K562 (cell line): ENCODE measurements around the gene USP5. TPM values are rescaled to one million over a fixed set of nuclear protein-coding genes. Genes with fewer than 3 reads are reported as not detected.
A peak's percentile ranks its signal among the peaks of the same experiment; 100 is the strongest.

ENCODE experiments used
- BRF1 ChIP-seq: IDR thresholded peaks from 3 replicates; pipeline ENCODE4 v1.6.1; 2011; ENCODE audit warnings: borderline replicate concordance, mild to moderate bottlenecking; ENCODE audit not compliant: insufficient read length; ENCODE audit errors: extremely low read depth
- FOXM1 ChIP-seq, 2 experiments: fragments of 450-650 bp in 1 of 2; sonication (generic) in 1 of 2; formaldehyde crosslinking in 1 of 2; IDR thresholded peaks; 2 replicates each; pipeline versions ENCODE4 v1.6.1 to v1.9.0; 2017 to 2022; ENCODE audit warnings: low read depth in 2 of 2, mild to moderate bottlenecking in 2 of 2, missing genetic modification reagents in 1 of 2, moderate library complexity in 1 of 2
- GATAD2B ChIP-seq: fragments of 450-650 bp; IDR thresholded peaks from 2 replicates; pipeline ENCODE4 v1.6.1; 2017; ENCODE audit warnings: mild to moderate bottlenecking, borderline replicate concordance
- GTF2A2 ChIP-seq: IDR thresholded peaks from 2 replicates; pipeline ENCODE4 v1.6.1; 2016; ENCODE audit warnings: mild to moderate bottlenecking, missing genetic modification characterization, missing compliant biosample characterization
- ID3 ChIP-seq, 2 experiments: fragments of 250-450 bp in 1 of 2; fragments of 450-650 bp in 1 of 2; sonication (Bioruptor Pico) in 1 of 2; IDR thresholded peaks; 2 replicates each; pipeline versions ENCODE4 v1.6.1 to v1.8.0; 2016 to 2021; ENCODE audit warnings: mild to moderate bottlenecking in 2 of 2, moderate library complexity in 2 of 2, missing compliant biosample characterization in 1 of 2, missing genetic modification characterization in 1 of 2
- KAT2B ChIP-seq: IDR thresholded peaks from one replicate; pipeline ENCODE4 v1.6.1; 2012; ENCODE audit warnings: low read depth, mild to moderate bottlenecking, control low read depth, inconsistent platforms, low read length, moderate library complexity
- PHF20 ChIP-seq: fragments of 450-650 bp; IDR thresholded peaks from 2 replicates; pipeline ENCODE4 v1.6.1; 2018; ENCODE audit not compliant: partially characterized antibody
- SOX6 ChIP-seq: fragments of 450-650 bp; IDR thresholded peaks from 2 replicates; pipeline ENCODE4 v1.6.1; 2014; ENCODE audit warnings: mild to moderate bottlenecking
- ZBTB40 ChIP-seq, 2 experiments: fragments of 450-650 bp in 1 of 2; sonication (generic) in 1 of 2; formaldehyde crosslinking in 1 of 2; IDR thresholded peaks; 2 replicates each; pipeline versions ENCODE4 v1.7.1 to v1.9.0; 2016 to 2022; ENCODE audit warnings: inconsistent platforms in 1 of 2, mild to moderate bottlenecking in 1 of 2, missing genetic modification reagents in 1 of 2
- ZNF140 ChIP-seq: fragments of 250-450 bp; sonication (Bioruptor Pico); IDR thresholded peaks from 2 replicates; pipeline ENCODE4 v1.8.0; 2021; ENCODE audit warnings: moderate library complexity, mild to moderate bottlenecking, inconsistent platforms
- ZNF217 ChIP-seq: sonication (generic); formaldehyde crosslinking; IDR thresholded peaks from 2 replicates; pipeline ENCODE4 v1.8.0; 2022; ENCODE audit warnings: mild to moderate bottlenecking, missing genetic modification reagents
- polyA plus RNA-seq, 8 experiments: library from polyadenylated mRNA; depleted of rRNA in 4 of 8; stranded (reverse) in 5 of 8; unstranded in 3 of 8; fragments of >200 nt; fragmentation: Nextera tagmentation in 2 of 8; fragmentation: Illumina TruSeq in 1 of 8; extraction: Ambion mirVana in 2 of 8; extraction: Trizol in 1 of 8; gene quantifications; 2 replicates each; pipeline versions ENCODE4 v1.2.1 to v1.2.3, GENCODE V29; 2011 to 2014; ENCODE audit warnings: inconsistent platforms in 1 of 8, missing spikeins in 1 of 8
- total RNA-seq, 7 experiments: library from RNA; depleted of rRNA in 6 of 7; stranded (reverse); fragments of >200 nt in 6 of 7; fragmentation: Illumina TruSeq in 2 of 7; extraction: Trizol in 2 of 7; gene quantifications; 2 replicates each; pipeline versions ENCODE4 v1.2.1 to v1.2.3, GENCODE V29; 2011 to 2021; ENCODE audit warnings: low replicate concordance in 1 of 7
- TF ChIP-seq, protein P1 (sequence below): sonication (generic); formaldehyde crosslinking; IDR thresholded peaks from 2 replicates; pipeline ENCODE4 v1.8.0; 2022; ENCODE audit warnings: missing genetic modification reagents, mild to moderate bottlenecking, borderline replicate concordance
- TF ChIP-seq, protein P2 (sequence below): sonication (generic); formaldehyde crosslinking; IDR thresholded peaks from 2 replicates; pipeline ENCODE4 v1.8.1; 2023; ENCODE audit warnings: mild to moderate bottlenecking, missing genetic modification reagents

USP5 gene
- total and polyA plus RNA-seq, 9 of the 15 experiments (the other 6 are each of a cell fraction or from before 2014, with no cell fraction given), result 1.4 to 107 (median 48.6) TPM

DNA sequence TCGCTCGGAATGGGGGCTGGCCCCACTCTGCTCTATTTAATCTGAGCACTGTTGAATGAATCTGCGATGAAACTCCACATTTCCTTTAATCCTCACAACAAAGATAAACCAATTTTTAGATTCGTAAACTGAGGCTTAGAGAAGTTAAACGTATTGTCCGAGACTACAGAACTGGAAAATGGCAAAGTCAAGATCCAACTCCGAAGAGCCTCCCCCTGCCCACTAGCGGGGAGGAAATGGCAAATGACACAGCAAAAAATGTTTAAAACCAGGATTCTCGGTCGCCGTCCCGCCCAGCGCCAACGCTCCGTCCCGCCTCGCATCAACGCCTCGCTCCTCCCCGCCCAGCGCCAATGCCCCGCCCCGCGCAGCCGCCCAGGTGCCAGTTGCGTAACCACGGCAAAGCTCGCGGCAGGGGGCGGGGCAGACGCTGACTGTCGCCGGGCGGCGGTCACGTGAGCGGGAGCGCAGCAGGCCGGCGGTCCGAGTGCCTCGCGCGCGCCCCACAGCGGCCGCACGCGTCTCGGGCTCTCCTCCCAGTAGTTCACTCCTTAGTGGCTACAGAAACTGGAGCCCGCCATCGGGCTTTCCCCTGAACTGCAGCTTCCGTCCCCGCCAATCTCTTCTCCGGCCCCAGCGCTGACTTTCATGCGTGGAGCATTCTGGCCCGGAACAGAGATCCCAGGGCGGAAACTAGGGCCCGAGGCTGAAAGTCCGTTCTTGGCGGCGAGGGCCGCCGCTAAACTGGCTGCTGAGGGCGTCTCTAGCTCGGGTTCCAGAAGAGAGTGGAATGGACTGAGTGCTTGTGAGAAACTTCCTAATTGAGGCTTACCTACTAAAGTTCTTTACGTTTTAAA, 39.1 kb downstream of the USP5 start (continued):
- TF ChIP-seq KAT2B (no peak), BRF1 (no peak), GATAD2B (peak; percentile 74; the same call in 1 of the 2 replicates), PHF20 (no peak), ZNF217 (CRISPR knock-in tag) (no peak), ZBTB40 (IDR thresholded peaks at IDR 0.05) (peak; percentile 21; the same call in 1 of the 2 replicates), ZBTB40 (CRISPR knock-in tag; IDR thresholded peaks at IDR 0.05) (no peak), ID3 (CRISPR knock-in tag; IDR thresholded peaks at IDR 0.05) (no peak), ID3 (tag; IDR thresholded peaks at IDR 0.05) (no peak), SOX6 (peak; percentile 56; the same call in 1 of the 2 replicates), ZNF140 (no peak), FOXM1 (IDR thresholded peaks at IDR 0.05; ENCODE audit: low read depth) (peak; percentile 64), FOXM1 (CRISPR knock-in tag; IDR thresholded peaks at IDR 0.05; ENCODE audit: low read depth) (no peak), GTF2A2 (tag) (no peak)
- TF ChIP-seq, protein P1, sequence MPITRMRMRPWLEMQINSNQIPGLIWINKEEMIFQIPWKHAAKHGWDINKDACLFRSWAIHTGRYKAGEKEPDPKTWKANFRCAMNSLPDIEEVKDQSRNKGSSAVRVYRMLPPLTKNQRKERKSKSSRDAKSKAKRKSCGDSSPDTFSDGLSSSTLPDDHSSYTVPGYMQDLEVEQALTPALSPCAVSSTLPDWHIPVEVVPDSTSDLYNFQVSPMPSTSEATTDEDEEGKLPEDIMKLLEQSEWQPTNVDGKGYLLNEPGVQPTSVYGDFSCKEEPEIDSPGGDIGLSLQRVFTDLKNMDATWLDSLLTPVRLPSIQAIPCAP (CRISPR knock-in tag), result no peak
- TF ChIP-seq, protein P2, sequence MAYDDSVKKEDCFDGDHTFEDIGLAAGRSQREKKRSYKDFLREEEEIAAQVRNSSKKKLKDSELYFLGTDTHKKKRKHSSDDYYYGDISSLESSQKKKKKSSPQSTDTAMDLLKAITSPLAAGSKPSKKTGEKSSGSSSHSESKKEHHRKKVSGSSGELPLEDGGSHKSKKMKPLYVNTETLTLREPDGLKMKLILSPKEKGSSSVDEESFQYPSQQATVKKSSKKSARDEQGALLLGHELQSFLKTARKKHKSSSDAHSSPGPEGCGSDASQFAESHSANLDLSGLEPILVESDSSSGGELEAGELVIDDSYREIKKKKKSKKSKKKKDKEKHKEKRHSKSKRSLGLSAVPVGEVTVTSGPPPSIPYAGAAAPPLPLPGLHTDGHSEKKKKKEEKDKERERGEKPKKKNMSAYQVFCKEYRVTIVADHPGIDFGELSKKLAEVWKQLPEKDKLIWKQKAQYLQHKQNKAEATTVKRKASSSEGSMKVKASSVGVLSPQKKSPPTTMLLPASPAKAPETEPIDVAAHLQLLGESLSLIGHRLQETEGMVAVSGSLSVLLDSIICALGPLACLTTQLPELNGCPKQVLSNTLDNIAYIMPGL (CRISPR knock-in tag), result no peak; the same call in 1 of the 2 replicates
